ENCODE results near the gene S100A3.

- TF ChIP-seq CTCF (IDR thresholded peaks at IDR 0.05) (no peak), POLR2A (IDR thresholded peaks at IDR 0.05) (no peak)
Observed at GRCh38 chr1:153560241-153560640, 11.2 kb upstream of the S100A3 start.
